Fibroblast of mammary gland (primary cell): ENCODE results near the gene ACTRT2.

Source experiments
- DNase-seq: peaks from one replicate; pipeline ENCODE4 v3.0.0-alpha.2; 2010; ENCODE audit warnings: low read depth
- H3K4me3 ChIP-seq: 2 replicates; pipeline ENCODE4 v1.5.1; 2011; ENCODE audit warnings: low read depth, mild to moderate bottlenecking, low read length, moderate library complexity; ENCODE audit not compliant: control insufficient read depth
- TF ChIP-seq, protein P1 (sequence below): conservative IDR thresholded peaks from 2 replicates; pipeline ENCODE4 v1.5.1; 2011; ENCODE audit warnings: low read depth, low read length, inconsistent platforms; ENCODE audit not compliant: control insufficient read depth, insufficient read depth

ACTRT2 gene

DNA sequence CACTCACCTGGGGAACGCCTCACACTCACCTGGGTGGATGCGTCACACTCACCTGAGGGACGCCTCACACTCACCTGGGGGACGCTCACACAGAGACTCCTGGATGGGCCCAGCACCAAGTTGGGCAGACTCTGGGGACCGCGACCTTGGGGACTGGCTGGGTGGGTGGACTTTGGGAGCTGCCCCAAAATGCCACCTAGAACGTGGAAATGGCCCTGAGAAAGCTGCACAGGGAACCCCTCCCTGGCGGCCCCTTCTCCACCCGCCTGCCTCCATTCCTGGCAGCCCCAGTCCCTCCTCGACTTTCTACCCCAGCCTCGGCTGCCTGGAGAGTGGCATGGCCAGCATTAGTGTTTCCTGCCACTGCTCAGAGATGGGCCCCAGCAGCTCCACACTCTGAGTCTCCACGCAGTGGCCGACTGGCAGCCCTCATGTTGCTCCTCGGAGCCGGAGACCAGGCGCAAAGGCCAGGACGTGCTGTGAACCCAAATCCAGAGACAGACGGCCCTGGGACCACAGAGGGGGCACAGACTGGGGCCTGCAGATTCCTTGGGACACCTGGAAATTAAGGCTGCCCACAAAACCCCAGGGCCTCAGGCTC, 46.5 kb upstream of the ACTRT2 start:
- H3K4me3 ChIP-seq, result no peak overlapping the region
- DNase-seq, result no peak
- TF ChIP-seq, protein P1, sequence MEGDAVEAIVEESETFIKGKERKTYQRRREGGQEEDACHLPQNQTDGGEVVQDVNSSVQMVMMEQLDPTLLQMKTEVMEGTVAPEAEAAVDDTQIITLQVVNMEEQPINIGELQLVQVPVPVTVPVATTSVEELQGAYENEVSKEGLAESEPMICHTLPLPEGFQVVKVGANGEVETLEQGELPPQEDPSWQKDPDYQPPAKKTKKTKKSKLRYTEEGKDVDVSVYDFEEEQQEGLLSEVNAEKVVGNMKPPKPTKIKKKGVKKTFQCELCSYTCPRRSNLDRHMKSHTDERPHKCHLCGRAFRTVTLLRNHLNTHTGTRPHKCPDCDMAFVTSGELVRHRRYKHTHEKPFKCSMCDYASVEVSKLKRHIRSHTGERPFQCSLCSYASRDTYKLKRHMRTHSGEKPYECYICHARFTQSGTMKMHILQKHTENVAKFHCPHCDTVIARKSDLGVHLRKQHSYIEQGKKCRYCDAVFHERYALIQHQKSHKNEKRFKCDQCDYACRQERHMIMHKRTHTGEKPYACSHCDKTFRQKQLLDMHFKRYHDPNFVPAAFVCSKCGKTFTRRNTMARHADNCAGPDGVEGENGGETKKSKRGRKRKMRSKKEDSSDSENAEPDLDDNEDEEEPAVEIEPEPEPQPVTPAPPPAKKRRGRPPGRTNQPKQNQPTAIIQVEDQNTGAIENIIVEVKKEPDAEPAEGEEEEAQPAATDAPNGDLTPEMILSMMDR, result no peak

- peak; percentile 1 for DNase-seq
- no peak overlapping the region for H3K4me3 ChIP-seq
- TF ChIP-seq, protein P1, result no peak
Measured at GRCh38 chr1:2975466-2976179, 45.6 kb upstream of the ACTRT2 start.

DNA sequence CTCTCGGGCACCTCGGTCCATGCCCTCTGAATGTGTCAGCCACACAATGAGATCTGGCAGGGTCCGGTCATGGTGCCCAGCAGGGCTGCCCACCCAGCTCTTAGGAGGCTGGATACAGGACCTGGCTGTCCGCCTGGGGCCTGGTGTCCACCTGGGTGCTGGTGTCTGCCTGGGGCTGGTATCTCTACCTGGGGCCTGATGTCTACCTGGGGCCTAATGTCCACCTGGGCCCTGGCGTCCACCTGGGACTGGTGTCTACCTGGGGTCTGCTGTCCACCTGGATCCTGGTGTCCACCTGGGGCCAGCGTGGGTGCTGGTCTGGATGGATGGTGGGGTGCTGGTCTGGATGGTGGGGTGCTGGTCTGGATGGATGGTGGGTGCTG, 45.1 kb upstream of the ACTRT2 start:
- H3K4me3 ChIP-seq, result no peak overlapping the region
- no peak for DNase-seq
- TF ChIP-seq, protein P1, result no peak

- H3K4me3 ChIP-seq, result no peak overlapping the region
- TF ChIP-seq, protein P1, result no peak
- no peak for DNase-seq
Measured at GRCh38 chr1:2977886-2978611, 43.2 kb upstream of the ACTRT2 start.

GRCh38 chr1:2978691-2979190, 42.5 kb upstream of the ACTRT2 start:
- TF ChIP-seq, protein P1, result no peak
- H3K4me3 ChIP-seq, result no peak overlapping the region
- no peak for DNase-seq

- no peak overlapping the region for H3K4me3 ChIP-seq
- DNase-seq, result no peak
- TF ChIP-seq, protein P1, result no peak
Measured at GRCh38 chr1:2979191-2980072, 41.8 kb upstream of the ACTRT2 start.
